H1 (cell line): Measurements from ENCODE around the gene TRDN. TPM values are rescaled to one million over a fixed set of nuclear protein-coding genes. Genes with fewer than 3 reads are reported as not detected.

Experiments
- CTCF ChIA-PET: fragments of 300-600 bp; sonication (Branson Sonifier 250); formaldehyde crosslinking; loops from one replicate; lab custom pipeline; 2021; ENCODE audit not compliant: partially characterized antibody; lab: Charles Lee
- POLR2A ChIA-PET: fragments of 300-600 bp; sonication (Branson Sonifier 250); formaldehyde crosslinking; loops from one replicate; lab custom pipeline; 2021; ENCODE audit warnings: inconsistent platforms; ENCODE audit not compliant: partially characterized antibody; lab: Charles Lee
- DNase-seq, 2 experiments: peaks; one replicate each; pipeline versions ENCODE4 v3.0.0 to v3.0.0-alpha.2; 2010 to 2022; ENCODE audit warnings: low spot score in 2 of 2, low read depth in 1 of 2, mixed read lengths in 1 of 2
- FAIRE-seq: peaks from 2 replicates; lab custom pipeline; 2011; peaks lifted over from hg19 to GRCh38; lab: Jason Lieb, UNC
- H2AFZ ChIP-seq: 2 replicates; pipeline ENCODE4 v1.8.1; 2012; ENCODE audit warnings: low read length, inconsistent platforms
- H2AK5ac ChIP-seq: 2 replicates; pipeline ENCODE4 v1.6.1; 2013; ENCODE audit warnings: low read depth, low read length
- H2BK120ac ChIP-seq: replicated peaks from 2 replicates; pipeline ENCODE3; 2013; ENCODE audit warnings: low read depth, low read length, inconsistent platforms
- H2BK12ac ChIP-seq: 2 replicates; pipeline ENCODE4 v1.6.1; 2013; ENCODE audit warnings: low read depth, low read length
- H2BK15ac ChIP-seq: 2 replicates; pipeline ENCODE4 v1.6.1; 2013; ENCODE audit warnings: low read length
- H2BK20ac ChIP-seq: 2 replicates; pipeline ENCODE4 v1.6.1; 2013; ENCODE audit warnings: low read length
- H2BK5ac ChIP-seq: 2 replicates; pipeline ENCODE4 v1.6.1; 2013; ENCODE audit warnings: low read depth, low read length
- H3K14ac ChIP-seq: 2 replicates; pipeline ENCODE4 v1.6.1; 2013; ENCODE audit warnings: inconsistent platforms; ENCODE audit not compliant: insufficient read length
- H3K18ac ChIP-seq: 2 replicates; pipeline ENCODE4 v1.6.1; 2013; ENCODE audit warnings: low read length; ENCODE audit errors: extremely low read depth
- H3K23ac ChIP-seq: 2 replicates; pipeline ENCODE4 v1.6.1; 2013; ENCODE audit warnings: inconsistent platforms; ENCODE audit not compliant: insufficient read length
- H3K23me2 ChIP-seq: 2 replicates; pipeline ENCODE4 v1.6.1; 2013; ENCODE audit warnings: low read depth, low read length
- H3K27ac ChIP-seq: 2 replicates; pipeline ENCODE4 v1.6.1; 2011; ENCODE audit warnings: low read depth, low read length, inconsistent platforms
- H3K27me3 ChIP-seq, 4 experiments: replicated peaks in 1 of 4; 1 replicate in 1 of 4; 2 replicates in 3 of 4; pipeline versions ENCODE4 v1.6.1 to v1.8.1; 2011 to 2013; ENCODE audit warnings: low read length in 3 of 4, mild to moderate bottlenecking in 3 of 4, inconsistent platforms in 2 of 4, mixed read lengths in 2 of 4, moderate library complexity in 1 of 4; ENCODE audit not compliant: control insufficient read depth in 3 of 4, insufficient read depth in 3 of 4; ENCODE audit errors: extremely low read depth in 1 of 4
- H3K36me3 ChIP-seq, 4 experiments: 2 replicates each; pipeline versions ENCODE4 v1.6.1 to v1.8.1; 2011 to 2013; ENCODE audit warnings: mild to moderate bottlenecking in 4 of 4, low read length in 3 of 4, moderate library complexity in 2 of 4, control low read depth in 1 of 4, inconsistent platforms in 1 of 4; ENCODE audit not compliant: insufficient read depth in 4 of 4, control insufficient read depth in 2 of 4
- H3K4ac ChIP-seq: replicated peaks from 2 replicates; pipeline ENCODE3; 2013; ENCODE audit warnings: low read length, low read depth, mixed read lengths, inconsistent platforms; ENCODE audit not compliant: insufficient read length
- H3K4me1 ChIP-seq, 4 experiments: replicated peaks in 1 of 4; 1 replicate in 1 of 4; 2 replicates in 3 of 4; pipeline versions ENCODE4 v1.6.1 to v1.8.1; 2011 to 2013; ENCODE audit warnings: low read length in 3 of 4, inconsistent platforms in 2 of 4, mixed read lengths in 1 of 4; ENCODE audit not compliant: insufficient read depth in 4 of 4, control insufficient read depth in 3 of 4
- H3K4me2 ChIP-seq, 2 experiments: 2 replicates each; pipeline versions ENCODE4 v1.6.1 to v1.8.1; 2011 to 2013; ENCODE audit warnings: low read depth in 2 of 2, low read length in 2 of 2, control low read depth in 1 of 2, inconsistent platforms in 1 of 2, mild to moderate bottlenecking in 1 of 2; ENCODE audit not compliant: insufficient read depth in 1 of 2
- H3K4me3 ChIP-seq, 4 experiments: fragments of 200-600, 300-600 bp in 1 of 4; sonication (generic), shearing (Covaris generic), sonication (Bioruptor Twin) in 1 of 4; 2 replicates each; pipeline versions ENCODE4 v1.5.1 to v1.8.1; 2011 to 2016; ENCODE audit warnings: low read length in 4 of 4, low read depth in 3 of 4, control low read depth in 2 of 4, inconsistent platforms in 2 of 4, mild to moderate bottlenecking in 2 of 4, mixed read lengths in 1 of 4, moderate library complexity in 1 of 4; ENCODE audit not compliant: insufficient read depth in 2 of 4; ENCODE audit errors: extremely low read depth in 1 of 4
- H3K56ac ChIP-seq: replicated peaks from 2 replicates; pipeline ENCODE3; 2013; ENCODE audit warnings: low read depth, mild to moderate bottlenecking, mixed read lengths, low read length, inconsistent platforms; ENCODE audit not compliant: insufficient read length
- H3K79me1 ChIP-seq: 2 replicates; pipeline ENCODE4 v1.6.1; 2013; ENCODE audit warnings: low read depth, low read length, control low read depth
- H3K79me2 ChIP-seq, 2 experiments: 2 replicates each; pipeline versions ENCODE4 v1.6.1 to v1.8.1; 2012 to 2013; ENCODE audit warnings: low read length in 2 of 2, mild to moderate bottlenecking in 2 of 2, inconsistent platforms in 1 of 2; ENCODE audit not compliant: insufficient read depth in 2 of 2, control insufficient read depth in 1 of 2
- H3K9ac ChIP-seq, 4 experiments: replicated peaks in 1 of 4; 1 replicate in 1 of 4; 2 replicates in 3 of 4; pipeline versions ENCODE4 v1.6.1 to v1.8.1; 2011 to 2013; ENCODE audit warnings: low read depth in 3 of 4, low read length in 3 of 4, control low read depth in 2 of 4, mild to moderate bottlenecking in 2 of 4, moderate library complexity in 2 of 4, inconsistent platforms in 1 of 4; ENCODE audit errors: extremely low read depth in 1 of 4
- H3K9me3 ChIP-seq, 2 experiments: 2 replicates each; pipeline versions ENCODE4 v1.6.1 to v1.8.1; 2012 to 2013; ENCODE audit warnings: mild to moderate bottlenecking in 2 of 2, moderate library complexity in 2 of 2, control low read depth in 1 of 2, inconsistent platforms in 1 of 2, low read depth in 1 of 2, low read length in 1 of 2, mixed read lengths in 1 of 2; ENCODE audit not compliant: insufficient read depth in 2 of 2
- H4K20me1 ChIP-seq, 2 experiments: replicated peaks in 1 of 2; 2 replicates each; pipeline versions ENCODE3 to v1.8.1; 2011 to 2013; ENCODE audit warnings: inconsistent platforms in 2 of 2, low read length in 2 of 2, mild to moderate bottlenecking in 1 of 2; ENCODE audit not compliant: insufficient read depth in 2 of 2, control insufficient read depth in 1 of 2
- H4K5ac ChIP-seq: 2 replicates; pipeline ENCODE4 v1.6.1; 2013; ENCODE audit warnings: low read length, low read depth, mixed read lengths, inconsistent platforms; ENCODE audit not compliant: insufficient read length
- H4K8ac ChIP-seq: 2 replicates; pipeline ENCODE4 v1.8.0; 2013; ENCODE audit warnings: mild to moderate bottlenecking, moderate library complexity, low read length, inconsistent platforms; ENCODE audit not compliant: insufficient read depth; ENCODE audit errors: extremely low read depth
- H4K91ac ChIP-seq: replicated peaks from 2 replicates; pipeline ENCODE3; 2013; ENCODE audit warnings: low read length, mixed read lengths, inconsistent platforms; ENCODE audit not compliant: insufficient read length
- ATF3 ChIP-seq: IDR thresholded peaks from 2 replicates; pipeline ENCODE4 v1.6.1; 2011; ENCODE audit warnings: low read depth, mild to moderate bottlenecking, low read length; ENCODE audit not compliant: insufficient read depth
- BCL11A ChIP-seq, 2 experiments: IDR thresholded peaks; one replicate each; pipeline ENCODE4 v1.6.1; 2011; ENCODE audit warnings: low read depth in 2 of 2, low read length in 2 of 2, mild to moderate bottlenecking in 2 of 2
- BRCA1 ChIP-seq: IDR thresholded peaks from 2 replicates; pipeline ENCODE4 v1.6.1; 2012; ENCODE audit warnings: low read depth, low read length, improper control_type of control experiment
- CREB1 ChIP-seq: IDR thresholded peaks from 2 replicates; pipeline ENCODE4 v1.6.1; 2012; ENCODE audit warnings: inconsistent platforms
- CTBP2 ChIP-seq: IDR thresholded peaks from 2 replicates; pipeline ENCODE4 v1.7.0; 2011; ENCODE audit warnings: borderline replicate concordance, mild to moderate bottlenecking, moderate library complexity, mixed read lengths, low read length; ENCODE audit not compliant: insufficient read depth, insufficient read length
- FOSL1 ChIP-seq: IDR thresholded peaks from 2 replicates; pipeline ENCODE4 v1.6.1; 2011; ENCODE audit warnings: mild to moderate bottlenecking, low read depth, low read length, moderate library complexity; ENCODE audit not compliant: insufficient read depth
- GABPA ChIP-seq: IDR thresholded peaks from 2 replicates; pipeline ENCODE4 v1.6.1; 2011; ENCODE audit warnings: mild to moderate bottlenecking, low read length, moderate library complexity, borderline replicate concordance; ENCODE audit not compliant: insufficient read depth
- KDM4A ChIP-seq: IDR thresholded peaks from one replicate; pipeline ENCODE4 v1.7.1; 2012; ENCODE audit warnings: low read depth, mild to moderate bottlenecking, moderate library complexity, low read length, inconsistent platforms; ENCODE audit not compliant: severe bottlenecking
- KDM5A ChIP-seq: fragments of 200-600 bp; IDR thresholded peaks from 2 replicates; pipeline ENCODE4 v1.7.1; 2012; ENCODE audit warnings: mild to moderate bottlenecking, low read length, inconsistent platforms, mixed read lengths
- PHF8 ChIP-seq: fragments of 200-600 bp; sonication (generic); conservative IDR thresholded peaks from 2 replicates; pipeline ENCODE4 v1.7.1; 2012; ENCODE audit warnings: low read depth, mild to moderate bottlenecking, inconsistent platforms, low read length, moderate library complexity
- SP1 ChIP-seq: IDR thresholded peaks from 2 replicates; pipeline ENCODE4 v1.6.1; 2011; ENCODE audit warnings: low read depth, low read length
- SP4 ChIP-seq: IDR thresholded peaks from 2 replicates; pipeline ENCODE4 v1.6.1; 2012; ENCODE audit warnings: low read length, inconsistent platforms
- SUZ12 ChIP-seq: fragments of 200-600 bp; sonication (generic); IDR thresholded peaks from 2 replicates; pipeline ENCODE4 v1.6.1; 2012; ENCODE audit warnings: mild to moderate bottlenecking, inconsistent platforms, low read length, moderate library complexity, mixed read lengths
- TCF12 ChIP-seq: IDR thresholded peaks from 2 replicates; pipeline ENCODE4 v1.6.1; 2011; ENCODE audit warnings: low read depth, mild to moderate bottlenecking, low read length
- TEAD4 ChIP-seq: IDR thresholded peaks from 2 replicates; pipeline ENCODE4 v1.6.1; 2012; ENCODE audit warnings: low read depth, low read length, inconsistent platforms, mixed read lengths
- WGBS, 2 experiments: shearing (Covaris generic) in 1 of 2; methylation state at CpG; one replicate each; pipeline versions ENCODE4 v1.1.6 to v1.1.7; 2013 to 2015; ENCODE audit warnings: low lambda C conversion rate in 2 of 2, mixed read lengths in 2 of 2, inconsistent platforms in 1 of 2, low coverage in 1 of 2, missing lambda C conversion rate in 1 of 2; ENCODE audit not compliant: insufficient replicate concordance in 2 of 2, insufficient coverage in 1 of 2, insufficient read length in 1 of 2; ENCODE audit errors: extremely low coverage in 1 of 2, missing lambda C conversion rate in 1 of 2; 5-methylcytosine and 5-hydroxymethylcytosine counted together
- polyA plus RNA-seq, 7 experiments: library from polyadenylated mRNA; depleted of rRNA in 3 of 7; stranded (reverse) in 5 of 7; unstranded in 2 of 7; fragments of >200 nt in 5 of 7; fragments of 200-250 nt in 2 of 7; gene quantifications; 1 replicate in 5 of 7; 2 replicates in 1 of 7; 4 replicates in 1 of 7; pipeline versions ENCODE4 v1.2.1 to v1.2.3, GENCODE V29; 2011 to 2013; ENCODE audit warnings: missing spikeins in 2 of 7, mixed read lengths in 2 of 7
- total RNA-seq: library from RNA; stranded (reverse); fragmentation: NEBNext Ultra II Directional; extraction: Animal tissue kit (Norgen Biotek cat#: 25700); gene quantifications from 2 replicates; pipeline ENCODE4 v1.2.1, GENCODE V29; 2021

TRDN gene
- total and polyA plus RNA-seq, 2 of the 8 experiments (the other 6 are each of a cell fraction or from before 2014, with no cell fraction given): 1.6 to 41.6 TPM

- Histone ChIP-seq H3K4me2 (no peak overlapping the region), H3K18ac (no peak overlapping the region), H3K79me2 (no peaks in the 10 kb centered on the region), H2AFZ (no peak overlapping the region), H2BK12ac (no peak overlapping the region), H3K23ac (no peak overlapping the region), H3K9ac (no peak overlapping the region), H3K27ac (no peak overlapping the region), H2BK120ac (no peak overlapping the region), H3K4me1 (0 out of 7 replicates have a peak, but pooled peaks cover 0 to 3% (median 0%) of the 10 kb centered on the region in 4 experiments), H3K56ac (no peak overlapping the region), H3K23me2 (no peaks in the 10 kb centered on the region), H2BK5ac (no peak overlapping the region), H4K20me1 (no peaks in the 10 kb centered on the region), H4K91ac (no peak overlapping the region), H3K9me3 (no peaks in the 10 kb centered on the region), H3K4ac (no peak overlapping the region), H3K27me3 (no peaks in the 10 kb centered on the region), H3K36me3 (no peaks in the 10 kb centered on the region), H4K8ac (no peak overlapping the region), H3K4me3 (no peak overlapping the region), H3K14ac (no peak overlapping the region), H2AK5ac (no peak overlapping the region), H2BK15ac (no peak overlapping the region), H3K79me1 (no peaks in the 10 kb centered on the region), H2BK20ac (no peak overlapping the region), H4K5ac (no peak overlapping the region)
- no peak for FAIRE-seq
- WGBS, 2 experiments: 95% methylated on average over 1 of the region's 1 CpG; no CpG with 5 or more reads in 1 of the 2 experiments
- DNase-seq: no peak
- CTCF ChIA-PET: interaction anchor here (1.1 kb wide), 1 partner anchor 311 kb away, joined by 3 read pairs; no protein-coding TSS in a partner anchor
- POLR2A ChIA-PET: no interaction called here
- TF ChIP-seq TCF12: no peak
- no peak for TF ChIP-seq KDM5A
- TF ChIP-seq KDM4A: no peak
- TF ChIP-seq SP1: no peak
- no peak for TF ChIP-seq ATF3
- no peak for TF ChIP-seq GABPA
- TF ChIP-seq FOSL1: no peak
- TF ChIP-seq BCL11A (IDR thresholded peaks at IDR 0.05; ENCODE audit: low read depth in 2 of 2, low read length in 2 of 2): no peak
- no peak for TF ChIP-seq CTBP2
- TF ChIP-seq SUZ12: no peak
- no peak for TF ChIP-seq SP4
- no peak for TF ChIP-seq TEAD4
- no peak for TF ChIP-seq PHF8
- TF ChIP-seq CREB1: no peak
- TF ChIP-seq BRCA1: no peak
Measured at GRCh38 chr6:123404975-123405374, 231.8 kb downstream of the TRDN start.
